K562 (cell line): ENCODE measurements around the gene SERPIND1. TPM values are rescaled to one million over a fixed set of nuclear protein-coding genes. Genes with fewer than 3 reads are reported as not detected.

ENCODE experiments used
- AFF4 ChIP-seq: sonication (generic); formaldehyde crosslinking; IDR thresholded peaks from 2 replicates; pipeline ENCODE4 v1.8.0; 2023; ENCODE audit warnings: mild to moderate bottlenecking, missing genetic modification reagents
- ARID2 ChIP-seq: fragments of 450-650 bp; IDR thresholded peaks from 2 replicates; pipeline ENCODE4 v1.6.1; 2017; ENCODE audit warnings: antibody characterized with exemption, mild to moderate bottlenecking
- FOXJ3 ChIP-seq: sonication (generic); formaldehyde crosslinking; IDR thresholded peaks from 2 replicates; pipeline ENCODE4 v1.4.0; 2020; ENCODE audit warnings: mild to moderate bottlenecking, missing genetic modification reagents
- GTF3C2 ChIP-seq: IDR thresholded peaks from 3 replicates; pipeline ENCODE4 v1.6.1; 2011; ENCODE audit warnings: borderline replicate concordance, mild to moderate bottlenecking, moderate library complexity; ENCODE audit not compliant: insufficient read length; ENCODE audit errors: extremely low read depth
- HNRNPLL ChIP-seq: fragments of 200-400 bp; formaldehyde crosslinking; IDR thresholded peaks from 2 replicates; pipeline ENCODE4 v1.6.1; 2017; ENCODE audit warnings: low read length, low read depth, mild to moderate bottlenecking; ENCODE audit not compliant: poor library complexity, severe bottlenecking
- LARP7 ChIP-seq: fragments of 450-650 bp; IDR thresholded peaks from 2 replicates; pipeline ENCODE4 v1.6.1; 2016
- MXD1 ChIP-seq: fragments of 250-450 bp; sonication (Bioruptor Pico); IDR thresholded peaks from 2 replicates; pipeline ENCODE4 v1.8.0; 2021; ENCODE audit warnings: borderline replicate concordance, mild to moderate bottlenecking, moderate library complexity; ENCODE audit not compliant: poor library complexity, severe bottlenecking
- NFYB ChIP-seq: IDR thresholded peaks from 2 replicates; pipeline ENCODE4 v1.6.1; 2011; ENCODE audit warnings: mild to moderate bottlenecking, moderate library complexity; ENCODE audit not compliant: insufficient read length; ENCODE audit errors: extremely low read depth
- PHTF2 ChIP-seq: fragments of 250-450 bp; sonication (Bioruptor Pico); IDR thresholded peaks from 2 replicates; pipeline ENCODE4 v1.5.0; 2021; ENCODE audit warnings: mild to moderate bottlenecking
- SAP30 ChIP-seq: fragments of 200-600 bp; sonication (generic); IDR thresholded peaks from 2 replicates; pipeline ENCODE4 v1.6.1; 2012; ENCODE audit warnings: borderline replicate concordance, low read depth, mild to moderate bottlenecking, moderate library complexity, low read length, control low read depth, inconsistent platforms; ENCODE audit not compliant: insufficient read depth, poor library complexity, severe bottlenecking
- SNIP1 ChIP-seq: fragments of 450-650 bp; IDR thresholded peaks from 2 replicates; pipeline ENCODE4 v1.7.1; 2017; ENCODE audit warnings: low read depth, mild to moderate bottlenecking
- SRF ChIP-seq, 2 experiments: fragments of 250-450, 450-650 bp in 1 of 2; sonication (Bioruptor Pico) in 1 of 2; sonication (generic) in 1 of 2; formaldehyde crosslinking; IDR thresholded peaks; 2 replicates each; pipeline versions ENCODE4 v1.5.0 to v1.5.1; 2020 to 2022; ENCODE audit warnings: mild to moderate bottlenecking in 1 of 2, missing genetic modification reagents in 1 of 2
- STAT5A ChIP-seq: IDR thresholded peaks from 2 replicates; pipeline ENCODE4 v1.6.1; 2012; ENCODE audit warnings: low read length, inconsistent platforms, borderline replicate concordance
- SUPT5H ChIP-seq: fragments of 450-650 bp; IDR thresholded peaks from 2 replicates; pipeline ENCODE4 v1.6.1; 2016
- TAL1 ChIP-seq: fragments of 450-650 bp; IDR thresholded peaks from 2 replicates; pipeline ENCODE4 v1.6.1; 2016; ENCODE audit warnings: mild to moderate bottlenecking
- TARDBP ChIP-seq: fragments of 450-650 bp; IDR thresholded peaks from 2 replicates; pipeline ENCODE4 v1.6.1; 2016
- TGIF2 ChIP-seq: sonication (generic); formaldehyde crosslinking; IDR thresholded peaks from 2 replicates; pipeline ENCODE4 v1.8.1; 2022; ENCODE audit warnings: mild to moderate bottlenecking, missing genetic modification reagents, moderate library complexity
- USF2 ChIP-seq: sonication (generic); formaldehyde crosslinking; IDR thresholded peaks from 2 replicates; pipeline ENCODE4 v1.5.0; 2020; ENCODE audit warnings: missing genetic modification reagents
- ZNF133 ChIP-seq: fragments of 250-450 bp; sonication (Bioruptor Pico); IDR thresholded peaks from 2 replicates; pipeline ENCODE4 v1.4.0; 2020; ENCODE audit warnings: mild to moderate bottlenecking
- ZNF239 ChIP-seq: fragments of 250-450 bp; sonication (Bioruptor Pico); IDR thresholded peaks from 2 replicates; pipeline ENCODE4 v1.4.0; 2020; ENCODE audit warnings: mild to moderate bottlenecking
- ZNF695 ChIP-seq: fragments of 450-650 bp; formaldehyde crosslinking; IDR thresholded peaks from 2 replicates; pipeline ENCODE4 v1.4.0; 2020; ENCODE audit warnings: mild to moderate bottlenecking, moderate library complexity
- polyA plus RNA-seq, 8 experiments: library from polyadenylated mRNA; depleted of rRNA in 4 of 8; stranded (reverse) in 5 of 8; unstranded in 3 of 8; fragments of >200 nt; fragmentation: Nextera tagmentation in 2 of 8; fragmentation: Illumina TruSeq in 1 of 8; extraction: Ambion mirVana in 2 of 8; extraction: Trizol in 1 of 8; gene quantifications; 2 replicates each; pipeline versions ENCODE4 v1.2.1 to v1.2.3, GENCODE V29; 2011 to 2014; ENCODE audit warnings: inconsistent platforms in 1 of 8, missing spikeins in 1 of 8
- total RNA-seq, 7 experiments: library from RNA; depleted of rRNA in 6 of 7; stranded (reverse); fragments of >200 nt in 6 of 7; fragmentation: Illumina TruSeq in 2 of 7; extraction: Trizol in 2 of 7; gene quantifications; 2 replicates each; pipeline versions ENCODE4 v1.2.1 to v1.2.3, GENCODE V29; 2011 to 2021; ENCODE audit warnings: low replicate concordance in 1 of 7

Gene SERPIND1
- total and polyA plus RNA-seq, 9 of the 15 experiments (the other 6 are each of a cell fraction or from before 2014, with no cell fraction given) = 0.04 to 0.11 (median 0.09) TPM; not detected in 6

DNA sequence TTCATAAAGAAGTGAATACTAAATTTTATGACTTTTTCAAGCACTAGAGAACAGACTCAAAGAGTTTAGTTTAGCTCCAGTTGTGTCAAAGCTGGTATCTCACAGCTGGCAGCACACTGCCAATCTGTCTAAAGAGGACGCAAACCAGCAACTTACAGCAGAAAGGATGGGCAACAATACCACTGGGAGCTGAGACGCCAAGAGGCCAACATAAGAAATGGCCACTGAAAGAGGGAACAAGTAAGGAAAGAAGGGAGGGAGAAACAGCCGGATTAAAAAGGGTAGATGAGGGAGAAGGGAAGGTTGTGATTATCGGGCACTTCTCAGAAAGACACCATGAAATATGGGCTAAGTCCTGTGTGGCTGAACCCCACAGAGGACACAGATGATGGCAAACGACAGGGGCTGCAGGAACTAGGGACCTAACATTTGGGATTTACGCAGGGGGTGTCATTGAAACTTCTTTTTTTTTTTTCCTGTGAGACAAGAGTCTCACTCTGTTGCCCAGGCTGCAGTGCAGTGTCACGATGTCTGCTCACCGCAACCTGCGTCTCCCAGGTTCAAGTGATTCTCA is 41.7 kb downstream of the SERPIND1 start (continued):
- no peak for TF ChIP-seq SAP30
- no peak for TF ChIP-seq PHTF2 (CRISPR knock-in tag)
- no peak for TF ChIP-seq LARP7
- TF ChIP-seq SUPT5H = 0 out of 2 replicates have a peak, but pooled peaks have one; percentile 26
- no peak for TF ChIP-seq ZNF239
- TF ChIP-seq TARDBP = no peak
- no peak for TF ChIP-seq GTF3C2
- no peak for TF ChIP-seq MXD1 (CRISPR knock-in tag)
- no peak for TF ChIP-seq AFF4 (CRISPR knock-in tag)
- TF ChIP-seq FOXJ3 (CRISPR knock-in tag) = no peak
- no peak for TF ChIP-seq SRF (CRISPR knock-in tag; IDR thresholded peaks at IDR 0.05)
- no peak for TF ChIP-seq ZNF133 (CRISPR knock-in tag)
- no peak for TF ChIP-seq HNRNPLL
- TF ChIP-seq ZNF695 (CRISPR knock-in tag) = no peak
- TF ChIP-seq SNIP1 = no peak
- TF ChIP-seq TGIF2 (CRISPR knock-in tag) = no peak
- no peak for TF ChIP-seq TAL1
- TF ChIP-seq ARID2 = no peak
- no peak for TF ChIP-seq STAT5A
- no peak for TF ChIP-seq NFYB
- TF ChIP-seq USF2 (CRISPR knock-in tag) = no peak
